WTC11 (cell line): Measurements from ENCODE around the gene POLH. TPM values are rescaled to one million over a fixed set of nuclear protein-coding genes. Genes with fewer than 3 reads are reported as not detected.

Experiments used
- ATAC-seq: fragments of 200-7000 bp; cut with Tn5 transposase; 2 replicates; pipeline ENCODE4 v1.10.0; 2021; ENCODE audit warnings: mild to moderate bottlenecking, moderate library complexity
- CTCF ChIA-PET: fragments of 300-600 bp; sonication (Branson Sonifier 250); formaldehyde crosslinking; loops from one replicate; lab custom pipeline; 2021; ENCODE audit warnings: antibody characterized with exemption; lab: Charles Lee
- POLR2A ChIA-PET: fragments of 350-600 bp; sonication (Branson Sonifier 250); formaldehyde crosslinking; loops from one replicate; lab custom pipeline; 2021; ENCODE audit warnings: antibody characterized with exemption; lab: Charles Lee
- DNase-seq: peaks from one replicate; pipeline ENCODE4 v3.0.0; 2021; ENCODE audit warnings: low spot score
- H3K27ac Mint-ChIP-seq: 2 replicates; pipeline ENCODE4 v1.8.0; 2021; ENCODE audit warnings: mixed read lengths
- H3K27me3 Mint-ChIP-seq: 2 replicates; pipeline ENCODE4 v1.8.0; 2021; ENCODE audit warnings: low read depth, mild to moderate bottlenecking, moderate library complexity, mixed read lengths
- H3K36me3 Mint-ChIP-seq: 2 replicates; pipeline ENCODE4 v1.8.0; 2021; ENCODE audit warnings: mixed read lengths
- H3K4me1 Mint-ChIP-seq: 2 replicates; pipeline ENCODE4 v1.8.0; 2022; ENCODE audit warnings: mixed read lengths
- H3K4me3 Mint-ChIP-seq: 2 replicates; pipeline ENCODE4 v1.8.0; 2021; ENCODE audit warnings: mild to moderate bottlenecking, moderate library complexity, mixed read lengths
- H3K9me3 Mint-ChIP-seq: 2 replicates; pipeline ENCODE4 v1.8.0; 2021; ENCODE audit warnings: mixed read lengths
- GRHL2 ChIP-seq: fragments of 250-450 bp; sonication (Bioruptor Pico); IDR thresholded peaks from 2 replicates; pipeline ENCODE4 v1.8.0; 2022; ENCODE audit warnings: mild to moderate bottlenecking, moderate library complexity; ENCODE audit not compliant: insufficient replicate concordance, severe bottlenecking
- JAZF1 ChIP-seq: fragments of 250-450 bp; sonication (Bioruptor Pico); IDR thresholded peaks from 2 replicates; pipeline ENCODE4 v1.9.0; 2021; ENCODE audit warnings: moderate library complexity, mild to moderate bottlenecking, inconsistent platforms
- JUN ChIP-seq: sonication (generic); formaldehyde crosslinking; IDR thresholded peaks from 2 replicates; pipeline ENCODE4 v1.8.0; 2023; ENCODE audit warnings: mild to moderate bottlenecking, missing genetic modification reagents
- NFATC4 ChIP-seq: fragments of 250-450 bp; sonication (Bioruptor Pico); IDR thresholded peaks from 2 replicates; pipeline ENCODE4 v1.9.0; 2021; ENCODE audit warnings: mild to moderate bottlenecking
- NR1H2 ChIP-seq: sonication (generic); formaldehyde crosslinking; IDR thresholded peaks from 2 replicates; pipeline ENCODE4 v1.9.0; 2021; ENCODE audit warnings: mild to moderate bottlenecking, moderate library complexity, missing genetic modification reagents
- NR2C2 ChIP-seq: sonication (generic); formaldehyde crosslinking; IDR thresholded peaks from 2 replicates; pipeline ENCODE4 v1.8.0; 2022; ENCODE audit warnings: mild to moderate bottlenecking, missing genetic modification reagents
- NR3C1 ChIP-seq: sonication (generic); formaldehyde crosslinking; conservative IDR thresholded peaks from 2 replicates; pipeline ENCODE4 v1.8.1; 2023; ENCODE audit warnings: low read depth, mild to moderate bottlenecking, missing genetic modification reagents
- SMAD3 ChIP-seq: sonication (generic); formaldehyde crosslinking; IDR thresholded peaks from 2 replicates; pipeline ENCODE4 v1.8.0; 2022; ENCODE audit warnings: missing genetic modification reagents, mild to moderate bottlenecking, borderline replicate concordance
- ZNF396 ChIP-seq: fragments of 250-450 bp; sonication (Bioruptor Pico); IDR thresholded peaks from 2 replicates; pipeline ENCODE4 v1.8.0; 2021; ENCODE audit warnings: mild to moderate bottlenecking, moderate library complexity, borderline replicate concordance
- ZNF416 ChIP-seq: fragments of 250-450 bp; sonication (Bioruptor Pico); IDR thresholded peaks from 2 replicates; pipeline ENCODE4 v1.9.0; 2021; ENCODE audit warnings: mild to moderate bottlenecking, inconsistent platforms
- total RNA-seq: library from RNA; stranded (reverse); gene quantifications from 3 replicates; pipeline ENCODE4 v1.2.3, GENCODE V29; 2021
- TF ChIP-seq, protein P1 (sequence below): sonication (generic); formaldehyde crosslinking; IDR thresholded peaks from 2 replicates; pipeline ENCODE4 v1.8.1; 2023; ENCODE audit warnings: mild to moderate bottlenecking, missing genetic modification reagents
- TF ChIP-seq, protein P2 (sequence below): sonication (generic); formaldehyde crosslinking; IDR thresholded peaks from 2 replicates; pipeline ENCODE4 v1.8.1; 2023; ENCODE audit warnings: mild to moderate bottlenecking, missing genetic modification reagents, borderline replicate concordance
- TF ChIP-seq, protein P3 (sequence below): sonication (generic); formaldehyde crosslinking; IDR thresholded peaks from 2 replicates; pipeline ENCODE4 v1.8.0; 2023; ENCODE audit warnings: mild to moderate bottlenecking, missing genetic modification reagents
- TF ChIP-seq, protein P4 (sequence below): sonication (generic); formaldehyde crosslinking; IDR thresholded peaks from 2 replicates; pipeline ENCODE4 v1.8.0; 2022; ENCODE audit warnings: mild to moderate bottlenecking, missing genetic modification reagents
- TF ChIP-seq, protein P5 (sequence below): sonication (generic); formaldehyde crosslinking; IDR thresholded peaks from 2 replicates; pipeline ENCODE4 v1.8.0; 2022; ENCODE audit warnings: mild to moderate bottlenecking, missing genetic modification reagents
- TF ChIP-seq, protein P6 (sequence below): sonication (generic); formaldehyde crosslinking; IDR thresholded peaks from 2 replicates; pipeline ENCODE4 v1.8.0; 2022; ENCODE audit warnings: mild to moderate bottlenecking, missing genetic modification reagents
- TF ChIP-seq, protein P7 (sequence below): fragments of 250-450 bp; sonication (Bioruptor Pico); conservative IDR thresholded peaks from 2 replicates; pipeline ENCODE4 v1.9.0; 2021; ENCODE audit warnings: mild to moderate bottlenecking
- TF ChIP-seq, protein P8 (sequence below): sonication (generic); formaldehyde crosslinking; IDR thresholded peaks from 2 replicates; pipeline ENCODE4 v1.8.0; 2022; ENCODE audit warnings: missing genetic modification reagents

Gene POLH
- total RNA-seq, 1 experiment from 2014 or later = 28.0 TPM

DNA sequence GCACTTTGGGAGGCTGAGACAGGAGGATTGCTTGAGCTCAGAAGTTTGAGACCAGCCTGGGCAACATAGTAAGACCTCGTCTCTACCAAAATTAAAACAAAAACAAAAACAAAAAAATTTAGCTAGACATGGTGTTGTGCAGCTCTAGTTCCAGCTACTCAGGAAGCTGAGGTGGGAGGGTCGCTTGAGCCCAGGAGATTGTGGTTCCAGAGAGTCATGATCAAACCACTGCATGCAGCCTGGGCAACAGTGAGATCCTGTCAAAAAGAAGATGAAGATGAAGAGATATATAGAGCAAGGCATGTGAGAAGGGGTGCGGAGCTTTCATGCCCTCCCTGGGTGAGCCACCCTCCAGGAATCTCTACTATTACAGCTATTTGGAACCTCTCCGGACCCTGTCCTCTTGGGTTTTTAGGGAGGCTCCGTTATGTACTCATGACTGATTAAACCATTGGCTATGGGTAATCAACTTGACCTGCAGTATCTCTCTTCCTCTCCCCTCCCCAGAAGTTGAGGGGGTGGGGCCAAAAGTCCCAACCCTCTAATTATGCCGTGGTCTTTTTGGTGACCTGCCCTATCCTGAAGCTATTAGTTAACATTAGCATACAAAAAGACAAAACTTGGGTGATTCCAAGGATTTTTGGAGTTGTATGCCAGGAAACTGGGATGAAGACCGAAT is 9.0 kb downstream of the POLH start:
- Mint-ChIP-seq H3K9me3 (no peaks in the 10 kb centered on the region), H3K36me3 (peaks cover 63% of the 10 kb centered on the region), H3K27ac (no peak overlapping the region), H3K4me1 (no peaks in the 10 kb centered on the region), H3K27me3 (no peaks in the 10 kb centered on the region), H3K4me3 (no peak overlapping the region)
- ATAC-seq = no peak
- ChIA-PET CTCF (interaction anchor here (0.6 to 0.7 kb wide), 2 partner anchors 89 to 690 kb away, joined by 3 to 5 read pairs; no protein-coding TSS in a partner anchor), POLR2A (interaction anchor here (0.7 kb wide), 1 partner anchor 19 kb away, joined by 4 read pairs; no protein-coding TSS in a partner anchor)
- DNase-seq = no peak
- TF ChIP-seq ZNF416 (CRISPR knock-in tag) (no peak), JAZF1 (CRISPR knock-in tag) (no peak), NR2C2 (no peak), SMAD3 (CRISPR knock-in tag) (no peak), JUN (CRISPR knock-in tag) (no peak), NR1H2 (CRISPR knock-in tag) (no peak), NFATC4 (CRISPR knock-in tag) (no peak), GRHL2 (CRISPR knock-in tag) (no peak), ZNF396 (CRISPR knock-in tag) (no peak), NR3C1 (CRISPR knock-in tag) (no peak)
- TF ChIP-seq, protein P1, sequence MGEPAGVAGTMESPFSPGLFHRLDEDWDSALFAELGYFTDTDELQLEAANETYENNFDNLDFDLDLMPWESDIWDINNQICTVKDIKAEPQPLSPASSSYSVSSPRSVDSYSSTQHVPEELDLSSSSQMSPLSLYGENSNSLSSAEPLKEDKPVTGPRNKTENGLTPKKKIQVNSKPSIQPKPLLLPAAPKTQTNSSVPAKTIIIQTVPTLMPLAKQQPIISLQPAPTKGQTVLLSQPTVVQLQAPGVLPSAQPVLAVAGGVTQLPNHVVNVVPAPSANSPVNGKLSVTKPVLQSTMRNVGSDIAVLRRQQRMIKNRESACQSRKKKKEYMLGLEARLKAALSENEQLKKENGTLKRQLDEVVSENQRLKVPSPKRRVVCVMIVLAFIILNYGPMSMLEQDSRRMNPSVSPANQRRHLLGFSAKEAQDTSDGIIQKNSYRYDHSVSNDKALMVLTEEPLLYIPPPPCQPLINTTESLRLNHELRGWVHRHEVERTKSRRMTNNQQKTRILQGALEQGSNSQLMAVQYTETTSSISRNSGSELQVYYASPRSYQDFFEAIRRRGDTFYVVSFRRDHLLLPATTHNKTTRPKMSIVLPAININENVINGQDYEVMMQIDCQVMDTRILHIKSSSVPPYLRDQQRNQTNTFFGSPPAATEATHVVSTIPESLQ = no peak
- TF ChIP-seq, protein P2, sequence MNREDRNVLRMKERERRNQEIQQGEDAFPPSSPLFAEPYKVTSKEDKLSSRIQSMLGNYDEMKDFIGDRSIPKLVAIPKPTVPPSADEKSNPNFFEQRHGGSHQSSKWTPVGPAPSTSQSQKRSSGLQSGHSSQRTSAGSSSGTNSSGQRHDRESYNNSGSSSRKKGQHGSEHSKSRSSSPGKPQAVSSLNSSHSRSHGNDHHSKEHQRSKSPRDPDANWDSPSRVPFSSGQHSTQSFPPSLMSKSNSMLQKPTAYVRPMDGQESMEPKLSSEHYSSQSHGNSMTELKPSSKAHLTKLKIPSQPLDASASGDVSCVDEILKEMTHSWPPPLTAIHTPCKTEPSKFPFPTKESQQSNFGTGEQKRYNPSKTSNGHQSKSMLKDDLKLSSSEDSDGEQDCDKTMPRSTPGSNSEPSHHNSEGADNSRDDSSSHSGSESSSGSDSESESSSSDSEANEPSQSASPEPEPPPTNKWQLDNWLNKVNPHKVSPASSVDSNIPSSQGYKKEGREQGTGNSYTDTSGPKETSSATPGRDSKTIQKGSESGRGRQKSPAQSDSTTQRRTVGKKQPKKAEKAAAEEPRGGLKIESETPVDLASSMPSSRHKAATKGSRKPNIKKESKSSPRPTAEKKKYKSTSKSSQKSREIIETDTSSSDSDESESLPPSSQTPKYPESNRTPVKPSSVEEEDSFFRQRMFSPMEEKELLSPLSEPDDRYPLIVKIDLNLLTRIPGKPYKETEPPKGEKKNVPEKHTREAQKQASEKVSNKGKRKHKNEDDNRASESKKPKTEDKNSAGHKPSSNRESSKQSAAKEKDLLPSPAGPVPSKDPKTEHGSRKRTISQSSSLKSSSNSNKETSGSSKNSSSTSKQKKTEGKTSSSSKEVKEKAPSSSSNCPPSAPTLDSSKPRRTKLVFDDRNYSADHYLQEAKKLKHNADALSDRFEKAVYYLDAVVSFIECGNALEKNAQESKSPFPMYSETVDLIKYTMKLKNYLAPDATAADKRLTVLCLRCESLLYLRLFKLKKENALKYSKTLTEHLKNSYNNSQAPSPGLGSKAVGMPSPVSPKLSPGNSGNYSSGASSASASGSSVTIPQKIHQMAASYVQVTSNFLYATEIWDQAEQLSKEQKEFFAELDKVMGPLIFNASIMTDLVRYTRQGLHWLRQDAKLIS (CRISPR knock-in tag) = no peak
- TF ChIP-seq, protein P3, sequence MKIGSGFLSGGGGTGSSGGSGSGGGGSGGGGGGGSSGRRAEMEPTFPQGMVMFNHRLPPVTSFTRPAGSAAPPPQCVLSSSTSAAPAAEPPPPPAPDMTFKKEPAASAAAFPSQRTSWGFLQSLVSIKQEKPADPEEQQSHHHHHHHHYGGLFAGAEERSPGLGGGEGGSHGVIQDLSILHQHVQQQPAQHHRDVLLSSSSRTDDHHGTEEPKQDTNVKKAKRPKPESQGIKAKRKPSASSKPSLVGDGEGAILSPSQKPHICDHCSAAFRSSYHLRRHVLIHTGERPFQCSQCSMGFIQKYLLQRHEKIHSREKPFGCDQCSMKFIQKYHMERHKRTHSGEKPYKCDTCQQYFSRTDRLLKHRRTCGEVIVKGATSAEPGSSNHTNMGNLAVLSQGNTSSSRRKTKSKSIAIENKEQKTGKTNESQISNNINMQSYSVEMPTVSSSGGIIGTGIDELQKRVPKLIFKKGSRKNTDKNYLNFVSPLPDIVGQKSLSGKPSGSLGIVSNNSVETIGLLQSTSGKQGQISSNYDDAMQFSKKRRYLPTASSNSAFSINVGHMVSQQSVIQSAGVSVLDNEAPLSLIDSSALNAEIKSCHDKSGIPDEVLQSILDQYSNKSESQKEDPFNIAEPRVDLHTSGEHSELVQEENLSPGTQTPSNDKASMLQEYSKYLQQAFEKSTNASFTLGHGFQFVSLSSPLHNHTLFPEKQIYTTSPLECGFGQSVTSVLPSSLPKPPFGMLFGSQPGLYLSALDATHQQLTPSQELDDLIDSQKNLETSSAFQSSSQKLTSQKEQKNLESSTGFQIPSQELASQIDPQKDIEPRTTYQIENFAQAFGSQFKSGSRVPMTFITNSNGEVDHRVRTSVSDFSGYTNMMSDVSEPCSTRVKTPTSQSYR (CRISPR knock-in tag) = no peak
- TF ChIP-seq, protein P4, sequence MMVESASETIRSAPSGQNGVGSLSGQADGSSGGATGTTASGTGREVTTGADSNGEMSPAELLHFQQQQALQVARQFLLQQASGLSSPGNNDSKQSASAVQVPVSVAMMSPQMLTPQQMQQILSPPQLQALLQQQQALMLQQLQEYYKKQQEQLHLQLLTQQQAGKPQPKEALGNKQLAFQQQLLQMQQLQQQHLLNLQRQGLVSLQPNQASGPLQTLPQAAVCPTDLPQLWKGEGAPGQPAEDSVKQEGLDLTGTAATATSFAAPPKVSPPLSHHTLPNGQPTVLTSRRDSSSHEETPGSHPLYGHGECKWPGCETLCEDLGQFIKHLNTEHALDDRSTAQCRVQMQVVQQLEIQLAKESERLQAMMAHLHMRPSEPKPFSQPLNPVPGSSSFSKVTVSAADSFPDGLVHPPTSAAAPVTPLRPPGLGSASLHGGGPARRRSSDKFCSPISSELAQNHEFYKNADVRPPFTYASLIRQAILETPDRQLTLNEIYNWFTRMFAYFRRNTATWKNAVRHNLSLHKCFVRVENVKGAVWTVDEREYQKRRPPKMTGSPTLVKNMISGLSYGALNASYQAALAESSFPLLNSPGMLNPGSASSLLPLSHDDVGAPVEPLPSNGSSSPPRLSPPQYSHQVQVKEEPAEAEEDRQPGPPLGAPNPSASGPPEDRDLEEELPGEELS (CRISPR knock-in tag) = no peak
- TF ChIP-seq, protein P5, sequence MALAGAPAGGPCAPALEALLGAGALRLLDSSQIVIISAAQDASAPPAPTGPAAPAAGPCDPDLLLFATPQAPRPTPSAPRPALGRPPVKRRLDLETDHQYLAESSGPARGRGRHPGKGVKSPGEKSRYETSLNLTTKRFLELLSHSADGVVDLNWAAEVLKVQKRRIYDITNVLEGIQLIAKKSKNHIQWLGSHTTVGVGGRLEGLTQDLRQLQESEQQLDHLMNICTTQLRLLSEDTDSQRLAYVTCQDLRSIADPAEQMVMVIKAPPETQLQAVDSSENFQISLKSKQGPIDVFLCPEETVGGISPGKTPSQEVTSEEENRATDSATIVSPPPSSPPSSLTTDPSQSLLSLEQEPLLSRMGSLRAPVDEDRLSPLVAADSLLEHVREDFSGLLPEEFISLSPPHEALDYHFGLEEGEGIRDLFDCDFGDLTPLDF (CRISPR knock-in tag) = no peak
- TF ChIP-seq, protein P6, sequence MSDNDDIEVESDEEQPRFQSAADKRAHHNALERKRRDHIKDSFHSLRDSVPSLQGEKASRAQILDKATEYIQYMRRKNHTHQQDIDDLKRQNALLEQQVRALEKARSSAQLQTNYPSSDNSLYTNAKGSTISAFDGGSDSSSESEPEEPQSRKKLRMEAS (CRISPR knock-in tag) = no peak
- TF ChIP-seq, protein P7, sequence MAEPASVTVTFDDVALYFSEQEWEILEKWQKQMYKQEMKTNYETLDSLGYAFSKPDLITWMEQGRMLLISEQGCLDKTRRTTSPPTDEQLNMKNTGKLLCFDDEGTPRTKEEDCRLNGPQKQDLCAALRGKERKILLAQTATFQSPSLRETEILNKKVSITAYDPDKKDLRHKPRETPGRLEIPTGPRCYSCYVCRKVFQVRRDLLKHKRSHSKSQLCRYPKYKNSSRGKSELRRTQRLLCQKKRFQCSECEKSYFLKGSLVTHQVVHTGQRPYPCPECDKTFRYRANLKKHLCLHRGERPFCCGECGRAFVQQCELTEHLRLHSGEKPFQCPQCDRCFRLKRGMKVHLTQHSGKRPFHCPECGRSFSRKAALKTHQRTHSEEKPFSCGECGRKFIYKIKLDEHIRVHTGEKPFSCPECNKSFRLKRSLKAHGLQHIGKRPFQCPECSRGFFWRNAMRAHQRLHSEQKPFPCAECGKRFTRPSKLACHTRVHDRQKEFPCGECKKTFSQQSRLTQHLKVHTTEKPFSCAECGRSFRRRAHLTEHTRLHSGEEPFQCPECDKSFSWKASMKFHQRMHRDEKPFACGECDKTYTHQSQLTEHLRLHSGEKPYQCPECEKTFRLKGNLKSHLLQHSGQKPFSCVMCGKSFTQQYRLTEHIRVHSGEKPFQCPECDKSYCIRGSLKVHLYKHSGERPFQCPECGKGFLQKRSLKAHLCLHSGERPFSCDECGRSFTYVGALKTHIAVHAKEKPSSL (CRISPR knock-in tag) = no peak
- TF ChIP-seq, protein P8, sequence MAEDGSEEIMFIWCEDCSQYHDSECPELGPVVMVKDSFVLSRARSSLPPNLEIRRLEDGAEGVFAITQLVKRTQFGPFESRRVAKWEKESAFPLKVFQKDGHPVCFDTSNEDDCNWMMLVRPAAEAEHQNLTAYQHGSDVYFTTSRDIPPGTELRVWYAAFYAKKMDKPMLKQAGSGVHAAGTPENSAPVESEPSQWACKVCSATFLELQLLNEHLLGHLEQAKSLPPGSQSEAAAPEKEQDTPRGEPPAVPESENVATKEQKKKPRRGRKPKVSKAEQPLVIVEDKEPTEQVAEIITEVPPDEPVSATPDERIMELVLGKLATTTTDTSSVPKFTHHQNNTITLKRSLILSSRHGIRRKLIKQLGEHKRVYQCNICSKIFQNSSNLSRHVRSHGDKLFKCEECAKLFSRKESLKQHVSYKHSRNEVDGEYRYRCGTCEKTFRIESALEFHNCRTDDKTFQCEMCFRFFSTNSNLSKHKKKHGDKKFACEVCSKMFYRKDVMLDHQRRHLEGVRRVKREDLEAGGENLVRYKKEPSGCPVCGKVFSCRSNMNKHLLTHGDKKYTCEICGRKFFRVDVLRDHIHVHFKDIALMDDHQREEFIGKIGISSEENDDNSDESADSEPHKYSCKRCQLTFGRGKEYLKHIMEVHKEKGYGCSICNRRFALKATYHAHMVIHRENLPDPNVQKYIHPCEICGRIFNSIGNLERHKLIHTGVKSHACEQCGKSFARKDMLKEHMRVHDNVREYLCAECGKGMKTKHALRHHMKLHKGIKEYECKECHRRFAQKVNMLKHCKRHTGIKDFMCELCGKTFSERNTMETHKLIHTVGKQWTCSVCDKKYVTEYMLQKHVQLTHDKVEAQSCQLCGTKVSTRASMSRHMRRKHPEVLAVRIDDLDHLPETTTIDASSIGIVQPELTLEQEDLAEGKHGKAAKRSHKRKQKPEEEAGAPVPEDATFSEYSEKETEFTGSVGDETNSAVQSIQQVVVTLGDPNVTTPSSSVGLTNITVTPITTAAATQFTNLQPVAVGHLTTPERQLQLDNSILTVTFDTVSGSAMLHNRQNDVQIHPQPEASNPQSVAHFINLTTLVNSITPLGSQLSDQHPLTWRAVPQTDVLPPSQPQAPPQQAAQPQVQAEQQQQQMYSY (CRISPR knock-in tag) = no peak
